Activated CD8-positive, alpha-beta memory T cell treated with anti-CD3 and anti-CD28 coated beads, Interleukin-2, amount 50 U/mL, for 4 hours (primary cell): ENCODE data around the gene HEMK1.

ENCODE experiments used
- DNase-seq: peaks from one replicate; pipeline ENCODE4 v3.0.0-alpha.2; 2020

HEMK1 gene

DNA sequence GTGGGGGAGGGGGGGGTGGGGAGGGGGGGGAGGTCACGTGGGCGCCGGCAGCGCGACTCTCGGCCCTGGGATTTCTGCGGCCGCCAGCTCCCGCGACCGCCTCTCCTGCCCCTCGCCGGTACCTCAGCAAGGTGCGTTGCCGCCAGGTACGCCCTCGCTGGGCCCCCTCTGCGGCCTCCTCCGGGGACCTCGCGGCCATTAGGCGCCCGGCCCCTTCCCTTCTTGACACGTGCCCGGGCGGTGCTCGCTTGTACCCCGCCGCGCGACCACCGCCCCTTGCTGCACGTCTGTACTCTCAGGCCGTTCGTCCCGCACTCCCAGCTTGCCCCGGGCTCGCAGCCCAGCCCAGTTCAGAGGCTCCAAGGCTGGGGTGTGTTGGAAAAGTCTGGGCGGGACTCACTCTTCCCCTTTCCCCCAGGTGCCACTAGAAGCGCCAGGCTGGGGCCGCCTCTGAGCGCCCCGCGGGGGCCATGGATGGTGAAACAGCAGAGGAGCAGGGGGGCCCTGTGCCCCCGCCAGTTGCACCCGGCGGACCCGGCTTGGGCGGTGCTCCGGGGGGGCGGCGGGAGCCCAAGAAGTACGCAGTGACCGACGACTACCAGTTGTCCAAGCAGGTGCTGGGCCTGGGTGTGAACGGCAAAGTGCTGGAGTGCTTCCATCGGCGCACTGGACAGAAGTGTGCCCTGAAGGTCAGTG is 47.9 kb downstream of the HEMK1 start, which contains the start of gene MAPKAPK3:
Gene MAPKAPK3, plus strand, starts transcription at position 56 of the 696 bp plus-strand sequence. Its CDS starts 415 bp downstream, at position 471.
- DNase-seq = peak; percentile 54

GRCh38 chr3:50617911-50618481 is 48.7 kb downstream of the HEMK1 start:
- no peak for DNase-seq

- DNase-seq = no peak
Measured at GRCh38 chr3:50620420-50620819, 51.1 kb downstream of the HEMK1 start.

DNA sequence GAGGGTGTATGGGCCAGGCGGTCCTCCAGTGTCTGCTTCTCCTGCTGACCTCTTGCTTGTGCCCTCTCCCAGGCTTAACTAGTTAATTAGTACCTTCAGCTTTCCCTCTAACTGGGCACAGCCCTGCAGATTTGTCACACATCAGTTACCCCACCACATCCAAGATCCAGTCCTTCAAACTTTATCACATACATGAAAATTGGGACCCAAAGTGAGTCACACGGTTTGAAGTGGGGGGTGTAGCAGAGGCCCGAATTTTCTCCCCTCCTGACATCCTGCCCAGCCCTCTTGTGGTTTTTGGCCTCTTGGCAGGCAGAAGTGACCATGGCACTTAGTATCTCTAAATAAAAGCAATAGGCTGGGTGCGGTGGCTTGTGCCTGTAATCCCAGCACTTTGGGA is 51.5 kb downstream of the HEMK1 start:
- DNase-seq = no peak

DNA sequence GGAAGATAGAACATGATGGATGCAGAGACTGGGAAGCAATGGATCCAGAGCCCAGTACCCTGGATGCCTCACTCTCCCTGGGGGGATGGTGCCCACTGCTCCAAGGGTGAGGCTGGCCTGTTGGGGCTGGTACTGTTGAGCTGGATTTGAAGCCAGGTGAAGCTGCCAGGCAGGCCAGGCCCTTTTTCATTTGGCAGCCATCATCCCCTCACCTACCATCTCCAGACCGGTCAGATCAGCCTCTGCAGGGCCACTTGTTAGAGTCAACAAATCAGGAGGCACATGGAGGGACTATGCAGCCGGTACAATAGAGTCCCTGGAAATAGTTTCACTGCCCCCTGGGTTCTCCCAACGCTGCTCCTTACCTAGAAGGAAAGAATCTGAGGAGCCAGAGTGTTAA is 53.6 kb downstream of the HEMK1 start:
- DNase-seq = no peak

DNA sequence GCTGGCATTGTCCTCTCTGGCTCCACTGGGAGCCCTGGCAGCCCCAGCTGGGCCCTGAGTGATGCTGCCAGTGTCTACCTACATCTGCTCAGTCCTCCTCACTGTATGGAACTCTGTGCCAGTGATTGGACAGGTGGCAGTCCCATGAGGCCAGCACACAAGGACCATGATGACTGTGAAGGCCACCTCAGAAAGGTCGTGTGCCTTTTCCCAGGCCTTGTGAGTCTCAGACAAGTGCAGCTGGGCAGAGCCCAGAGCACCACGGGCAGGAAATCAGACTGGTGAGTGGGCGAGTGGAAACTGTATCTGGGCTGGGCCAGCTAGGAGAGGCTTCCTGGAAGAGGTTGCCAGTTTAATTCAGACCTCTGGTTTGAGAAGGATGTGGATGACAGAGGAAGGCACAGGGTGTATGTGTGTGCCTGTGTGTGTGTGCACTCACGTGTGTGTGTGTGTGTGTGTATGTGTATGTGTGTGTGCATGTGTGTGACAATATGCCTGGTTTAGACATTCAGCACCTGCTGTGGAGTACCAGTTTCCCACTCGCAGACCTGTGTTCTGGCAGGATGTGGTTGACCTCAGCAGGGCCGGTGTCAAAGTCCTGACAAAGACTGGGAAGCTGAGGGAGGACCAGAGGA is 54.6 kb downstream of the HEMK1 start:
- peak; percentile 46 for DNase-seq

- no peak for DNase-seq
Measured at GRCh38 chr3:50624634-50625033, 55.3 kb downstream of the HEMK1 start.

DNA sequence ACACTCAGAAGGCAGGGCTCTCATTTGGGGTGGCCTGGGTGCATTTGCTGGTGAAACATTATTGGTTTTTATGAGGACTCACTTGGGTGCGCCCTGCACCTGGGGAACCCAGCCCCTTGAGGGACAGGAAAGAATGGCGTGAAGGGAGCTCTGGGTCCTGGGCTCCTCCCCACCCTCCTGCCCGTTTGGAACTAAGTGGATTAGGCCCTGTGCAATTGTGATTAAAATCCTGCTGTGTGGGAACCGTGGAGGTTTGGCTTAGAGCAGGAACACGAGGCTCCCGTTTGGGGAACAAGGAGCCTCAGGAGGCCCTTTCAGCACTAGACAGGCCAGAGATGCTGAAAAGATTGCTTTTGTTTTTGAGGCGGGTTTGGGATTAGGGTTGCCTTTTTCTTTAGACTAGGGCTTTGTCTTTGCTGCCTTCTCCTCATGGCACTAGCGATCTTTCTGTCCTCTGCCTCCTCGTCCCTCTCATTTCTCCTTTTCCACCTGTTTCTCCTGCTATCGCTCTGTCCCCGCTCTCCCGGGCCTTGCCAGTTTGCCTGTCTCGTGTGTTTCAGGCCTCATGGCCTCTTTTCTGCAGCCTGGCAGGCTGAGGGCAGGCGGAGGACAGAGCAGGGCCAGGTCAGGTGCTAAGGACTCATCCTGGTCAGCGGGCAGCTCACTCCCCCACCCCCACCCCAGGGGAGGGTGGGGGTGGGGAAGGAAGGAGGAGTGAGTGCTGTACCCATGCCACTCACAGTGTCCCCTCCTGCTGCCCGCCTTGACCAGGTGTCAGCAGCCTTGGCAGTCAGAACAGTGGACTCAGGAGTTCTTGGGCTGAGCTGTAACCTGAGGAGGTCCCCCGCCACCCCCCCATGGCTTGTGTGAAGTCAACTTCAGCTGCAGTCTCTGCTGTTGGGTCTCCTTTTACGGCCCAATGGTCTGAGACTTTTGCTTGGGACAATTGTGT is 56.2 kb downstream of the HEMK1 start:
- DNase-seq = no peak

GRCh38 chr3:50626401-50626800 is 57.1 kb downstream of the HEMK1 start:
- no peak for DNase-seq

DNA sequence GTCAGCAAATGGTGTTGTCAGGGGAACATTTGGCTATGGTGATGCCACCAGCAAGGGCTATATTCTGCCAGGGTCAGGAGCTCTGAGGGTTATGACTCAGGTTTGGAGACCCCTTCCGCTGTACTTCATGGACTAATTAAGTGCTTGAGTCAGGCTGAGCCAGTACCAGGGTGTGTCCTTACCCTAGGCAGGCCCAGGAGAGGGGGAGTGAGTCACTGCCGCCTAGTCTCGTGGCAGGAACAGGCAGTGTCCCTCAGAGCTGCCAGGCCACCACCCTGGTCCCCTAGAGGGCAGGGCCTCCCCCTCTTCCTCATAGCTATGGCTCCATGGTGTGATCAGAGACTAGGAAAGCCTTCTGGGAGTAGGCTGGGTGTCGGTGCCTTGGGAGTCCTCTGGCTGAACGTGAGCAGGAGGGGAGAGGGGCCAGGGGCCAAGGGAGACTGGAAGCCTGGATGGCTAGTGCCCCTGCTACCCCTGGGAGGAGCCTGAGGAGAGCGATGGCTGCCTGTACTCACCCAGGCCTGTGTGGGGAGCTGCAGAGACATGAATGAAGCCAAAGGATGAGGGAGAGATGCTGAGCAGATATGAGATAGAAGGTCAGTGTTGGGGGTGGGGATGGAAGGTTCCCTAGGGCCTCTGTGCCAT is 58.2 kb downstream of the HEMK1 start:
- no peak for DNase-seq

GRCh38 chr3:50628601-50629000 is 59.3 kb downstream of the HEMK1 start:
- no peak for DNase-seq

- DNase-seq = no peak
Measured at GRCh38 chr3:50630394-50630793, 61.1 kb downstream of the HEMK1 start.

GRCh38 chr3:50630877-50631276 is 61.6 kb downstream of the HEMK1 start:
- DNase-seq = no peak

DNA sequence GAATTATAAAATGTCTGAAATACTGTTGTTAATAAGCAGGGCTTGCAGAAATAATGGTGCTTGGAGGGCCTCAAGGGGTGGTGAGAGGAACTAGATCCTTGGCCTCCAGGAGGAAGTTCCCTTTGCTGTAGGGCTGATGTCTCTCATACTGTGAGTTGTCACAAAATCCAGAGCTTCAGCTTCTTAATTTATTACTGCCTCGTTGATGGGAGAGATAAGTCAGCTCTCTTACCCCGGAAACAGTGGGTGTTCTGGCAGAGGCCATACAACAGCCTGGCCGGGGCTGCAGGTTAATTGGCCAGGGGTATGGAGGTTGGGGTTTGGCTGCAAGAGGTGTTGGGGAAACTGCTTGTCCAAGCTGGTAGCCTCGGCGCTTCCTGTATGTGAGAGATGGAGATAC is 63.1 kb downstream of the HEMK1 start:
- DNase-seq = no peak

- no peak for DNase-seq
Measured at GRCh38 chr3:50633230-50633790, 64.0 kb downstream of the HEMK1 start.

DNA sequence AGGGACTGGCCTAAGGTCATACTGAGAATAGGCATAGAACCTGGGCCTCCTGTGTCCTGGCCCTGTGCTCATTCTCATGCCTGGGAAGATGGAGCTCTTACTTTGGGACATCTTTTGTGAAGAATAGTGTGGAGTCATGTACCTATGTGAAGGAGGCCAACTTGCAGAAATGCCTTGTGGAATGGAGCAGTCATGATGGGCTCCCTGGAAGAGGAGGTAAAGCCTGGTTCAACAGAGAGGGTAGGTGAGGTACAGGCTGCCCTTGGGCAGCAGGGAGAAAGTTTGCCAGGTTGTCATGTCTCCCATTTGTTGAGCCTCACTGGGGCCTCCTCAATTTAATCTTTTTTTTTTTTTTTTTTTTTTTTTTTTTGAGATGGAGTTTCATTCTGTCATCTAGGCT is 65.7 kb downstream of the HEMK1 start:
- DNase-seq = no peak

DNA sequence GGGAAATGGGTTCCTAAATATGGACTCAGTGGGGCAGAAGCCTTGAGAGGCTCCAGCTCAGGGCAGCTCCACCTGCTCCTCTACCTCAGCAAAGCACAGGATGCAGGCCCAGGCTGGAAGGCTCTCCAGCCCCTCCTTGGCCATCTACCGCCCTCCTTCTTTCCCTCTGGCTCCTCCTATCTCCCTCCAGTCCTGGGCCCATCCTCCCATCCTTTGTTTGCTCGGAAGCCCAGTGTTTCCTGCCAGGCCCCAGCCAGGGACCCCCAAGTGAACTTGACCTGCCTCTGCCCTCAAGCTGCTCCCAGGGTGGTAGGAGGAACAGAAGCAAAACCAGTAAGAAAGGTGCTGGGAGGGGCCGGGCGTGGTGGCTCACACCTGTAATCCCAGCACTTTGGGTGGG is 67.7 kb downstream of the HEMK1 start:
- DNase-seq = no peak

DNA sequence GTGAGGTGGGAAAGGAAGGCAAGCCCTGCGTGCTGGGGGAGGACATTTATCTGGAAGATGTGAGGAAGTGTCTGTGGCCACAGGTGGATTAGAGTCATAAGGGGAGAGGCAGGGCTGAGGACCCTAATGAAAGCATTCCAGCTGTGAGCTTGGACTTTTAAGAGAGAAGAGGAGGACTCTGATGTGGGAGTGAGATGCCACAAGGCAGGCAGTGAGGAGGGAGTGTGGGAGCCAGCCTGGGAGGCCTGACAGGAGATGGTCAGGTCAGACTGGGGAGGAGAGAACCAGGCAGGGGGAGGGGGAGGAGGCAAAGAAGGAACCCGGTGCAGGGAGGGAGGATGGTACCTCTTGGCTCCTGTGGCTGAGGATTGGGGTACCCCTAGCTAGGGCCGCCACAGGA is 68.6 kb downstream of the HEMK1 start:
- no peak for DNase-seq

DNA sequence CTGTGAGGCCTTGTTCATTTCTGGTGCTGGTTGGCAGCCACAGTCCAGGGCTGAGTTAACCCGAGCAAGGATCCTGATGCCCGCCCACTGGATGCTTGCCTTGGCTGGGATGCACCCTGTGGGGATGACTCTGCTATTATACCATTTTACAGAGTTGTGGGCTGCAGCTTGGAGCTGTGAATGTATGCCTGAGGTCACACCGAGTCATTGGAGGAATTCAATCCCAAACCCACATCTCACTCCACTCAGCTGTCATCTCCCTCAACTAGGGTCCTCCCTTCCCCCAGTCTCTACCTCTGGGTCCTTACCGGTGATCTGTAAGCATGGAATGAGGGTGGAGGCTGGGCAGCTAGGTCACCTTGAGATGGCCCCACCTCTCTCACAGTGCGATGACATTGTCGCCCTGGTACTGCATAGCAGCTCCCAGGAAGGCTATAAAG is 69.8 kb downstream of the HEMK1 start:
- no peak for DNase-seq

GRCh38 chr3:50642382-50642781 is 73.1 kb downstream of the HEMK1 start:
- DNase-seq = no peak

DNA sequence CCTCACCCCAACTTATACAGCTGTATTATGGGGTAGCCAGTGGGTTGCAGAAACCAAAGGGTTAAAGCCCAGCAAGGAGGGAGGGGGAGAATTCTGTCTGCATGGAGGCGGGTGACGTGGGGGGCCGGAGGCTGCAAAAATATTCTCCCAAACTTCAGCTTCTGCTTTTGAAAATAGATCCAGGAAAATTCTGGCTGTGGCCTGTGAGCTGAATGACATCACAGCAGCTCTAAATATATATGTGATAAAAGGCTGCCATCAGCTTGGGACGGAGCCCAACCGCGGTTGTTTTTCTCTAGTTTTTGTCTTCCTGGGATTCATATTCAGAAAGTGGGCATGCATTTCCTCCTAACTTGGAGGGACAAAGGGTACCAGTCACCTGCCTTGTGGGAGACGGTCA is 75.2 kb downstream of the HEMK1 start:
- DNase-seq = no peak

GRCh38 chr3:50645378-50645777 is 76.1 kb downstream of the HEMK1 start:
- no peak for DNase-seq
